ENCODE results near the gene CCDC171.
"Not testable (repeated sequence)": the region's sequence is repeated elsewhere in the genome, so short reads cannot be mapped to it uniquely, and the experiment has no call there.

The CCDC171 gene

DNA sequence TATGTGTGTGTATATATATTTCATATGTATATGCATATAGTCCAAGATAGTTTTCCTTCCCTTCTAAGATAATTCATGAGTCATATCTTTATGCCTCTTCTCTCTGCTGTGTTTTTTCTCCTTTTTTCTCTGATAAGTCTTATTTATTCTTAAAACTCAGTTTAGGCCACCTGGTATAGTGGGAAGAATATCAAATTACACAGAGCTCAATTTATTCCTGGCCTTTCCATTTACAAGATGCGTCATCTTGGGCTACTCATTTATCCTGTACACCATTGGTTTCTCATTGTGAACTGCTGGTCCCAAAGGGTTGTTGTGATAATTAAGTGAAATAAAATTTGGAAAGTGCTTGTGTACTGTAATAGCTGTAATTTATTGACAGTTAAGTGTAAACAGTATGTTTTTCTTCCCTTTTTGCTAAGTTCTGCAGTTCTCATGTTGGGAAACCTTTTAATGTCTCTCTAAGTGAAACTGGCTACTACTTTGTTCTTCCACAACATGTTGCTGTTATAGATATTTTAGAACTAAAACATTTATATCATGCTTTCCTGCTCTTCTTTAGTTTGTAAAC, 19.4 kb downstream of the CCDC171 start:
- FAIRE-seq (no peak), DNase-seq (ENCODE audit: insufficient read length) (no peak)
- no peak for TF ChIP-seq TAF1 (IDR thresholded peaks at IDR 0.05; ENCODE audit: borderline replicate concordance, low read depth, low read length)
- no peak for TF ChIP-seq POLR2AphosphoS5 (IDR thresholded peaks at IDR 0.05; ENCODE audit: low read depth, low read length)

DNA sequence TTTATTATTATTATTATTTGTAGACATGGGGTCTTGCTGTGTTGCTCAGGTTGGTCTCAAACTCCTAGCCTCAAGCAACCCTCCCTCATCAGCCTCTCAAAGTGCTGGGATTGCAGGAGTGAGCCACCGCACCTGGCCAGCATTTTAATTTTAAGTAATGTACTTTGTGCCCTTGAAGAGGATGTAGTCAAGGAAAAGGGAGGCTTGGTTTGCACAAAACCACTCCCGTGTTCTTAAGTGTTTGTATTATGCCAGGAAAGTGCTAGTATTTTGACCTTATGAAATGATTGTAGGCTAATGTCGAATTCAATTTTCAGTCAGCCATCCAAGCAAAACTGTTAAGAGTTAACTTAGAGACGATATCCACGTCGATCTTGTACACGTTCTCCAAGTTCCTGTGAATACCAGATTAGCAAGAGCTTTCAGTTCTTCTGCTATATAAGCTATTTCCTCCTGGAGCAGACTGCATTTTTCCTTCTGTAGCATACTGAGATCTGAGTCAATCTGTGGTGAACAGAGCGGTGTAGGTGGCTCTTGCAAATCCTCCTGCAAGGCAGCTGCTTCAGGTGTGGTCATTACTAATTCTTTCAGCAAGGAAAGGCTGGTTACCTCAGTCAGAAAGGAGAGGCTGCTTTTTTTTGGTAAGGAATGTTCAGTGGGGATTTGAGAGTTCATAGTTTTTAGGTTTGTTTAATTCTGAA, 23.7 kb downstream of the CCDC171 start:
- no peak for TF ChIP-seq POLR2AphosphoS5 (IDR thresholded peaks at IDR 0.05; ENCODE audit: low read depth, low read length)
- TF ChIP-seq POLR2A (IDR thresholded peaks at IDR 0.05; ENCODE audit: low read depth, low read length) = no peak
- no peak for TF ChIP-seq TAF1 (IDR thresholded peaks at IDR 0.05; ENCODE audit: borderline replicate concordance, low read depth, low read length)
- FAIRE-seq = no peak

DNA sequence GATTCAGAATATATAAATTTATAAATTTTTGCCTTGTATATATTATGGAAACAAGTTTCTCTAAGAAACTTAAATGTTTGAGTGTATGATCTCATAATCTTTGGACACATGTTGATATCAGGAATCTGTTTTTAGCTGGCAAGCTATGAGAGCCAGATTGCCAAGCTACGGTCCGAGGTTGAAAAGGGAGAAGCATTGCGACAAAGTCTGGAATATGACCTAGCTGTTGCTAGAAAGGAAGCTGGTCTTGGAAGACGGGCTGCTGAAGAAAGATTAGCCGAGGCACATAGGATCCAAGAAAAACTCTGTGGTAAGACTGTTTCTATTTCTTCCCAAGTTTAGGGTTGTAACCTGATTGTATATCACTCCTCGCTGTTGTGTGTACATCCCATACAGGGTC, 25.9 kb downstream of the CCDC171 start:
- no peak for FAIRE-seq
- TF ChIP-seq TAF1 (IDR thresholded peaks at IDR 0.05; ENCODE audit: borderline replicate concordance, low read depth, low read length) (no peak), POLR2A (IDR thresholded peaks at IDR 0.05; ENCODE audit: low read depth, low read length) (no peak), POLR2AphosphoS5 (IDR thresholded peaks at IDR 0.05; ENCODE audit: low read depth, low read length) (no peak)
- no peak for DNase-seq (ENCODE audit: insufficient read length)

More for the DNA sequence above, 23.7 kb downstream of the CCDC171 start:
- DNase-seq (ENCODE audit: insufficient read length) = no peak

DNA sequence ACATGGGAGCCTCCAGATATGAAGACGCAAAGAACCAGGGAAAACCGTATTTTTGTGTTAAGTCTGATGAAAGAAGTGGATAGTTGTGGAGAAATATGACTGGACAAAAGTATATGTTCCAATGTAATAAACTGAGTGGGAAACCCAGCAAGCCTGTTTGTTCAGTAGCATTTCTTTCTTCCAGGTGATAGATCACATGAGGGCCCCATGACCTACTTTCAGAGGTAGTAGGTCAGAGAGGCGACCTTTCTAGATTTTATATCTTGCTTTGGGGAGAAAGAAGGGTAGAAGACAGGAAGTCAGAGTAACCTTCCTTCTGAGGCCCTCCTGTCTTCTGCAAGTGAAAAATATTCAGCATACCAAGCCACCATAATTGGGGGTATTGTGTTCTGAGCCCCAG, 31.5 kb downstream of the CCDC171 start:
- DNase-seq (ENCODE audit: insufficient read length) (no peak), FAIRE-seq (no peak)
- no peak for TF ChIP-seq POLR2AphosphoS5 (IDR thresholded peaks at IDR 0.05; ENCODE audit: low read depth, low read length)
- no peak for TF ChIP-seq POLR2A (IDR thresholded peaks at IDR 0.05; ENCODE audit: low read depth, low read length)
- no peak for TF ChIP-seq TAF1 (IDR thresholded peaks at IDR 0.05; ENCODE audit: borderline replicate concordance, low read depth, low read length)

DNA sequence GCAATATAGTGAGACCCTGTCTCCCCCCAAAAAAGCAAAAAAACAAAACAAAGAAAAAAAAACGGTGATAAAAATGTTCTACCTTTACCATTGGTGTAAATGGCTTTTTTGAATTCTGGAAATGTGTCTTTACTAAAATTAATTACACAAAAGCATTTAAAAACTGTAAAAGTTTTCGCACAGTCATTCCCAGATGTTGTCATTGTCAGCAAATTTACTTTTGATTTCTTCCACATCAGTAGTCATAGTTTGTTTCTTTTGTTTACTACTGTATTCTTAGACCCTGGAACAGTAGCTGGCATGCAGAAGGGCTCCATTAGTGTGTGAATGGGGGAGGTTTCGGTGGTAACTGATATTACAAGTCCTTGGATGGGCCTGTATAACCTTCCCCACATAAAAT, 39.5 kb downstream of the CCDC171 start:
- TF ChIP-seq TAF1 (IDR thresholded peaks at IDR 0.05; ENCODE audit: borderline replicate concordance, low read depth, low read length) (no peak), POLR2AphosphoS5 (IDR thresholded peaks at IDR 0.05; ENCODE audit: low read depth, low read length) (no peak), POLR2A (IDR thresholded peaks at IDR 0.05; ENCODE audit: low read depth, low read length) (no peak)
- FAIRE-seq = no peak
- no peak for DNase-seq (ENCODE audit: insufficient read length)

DNA sequence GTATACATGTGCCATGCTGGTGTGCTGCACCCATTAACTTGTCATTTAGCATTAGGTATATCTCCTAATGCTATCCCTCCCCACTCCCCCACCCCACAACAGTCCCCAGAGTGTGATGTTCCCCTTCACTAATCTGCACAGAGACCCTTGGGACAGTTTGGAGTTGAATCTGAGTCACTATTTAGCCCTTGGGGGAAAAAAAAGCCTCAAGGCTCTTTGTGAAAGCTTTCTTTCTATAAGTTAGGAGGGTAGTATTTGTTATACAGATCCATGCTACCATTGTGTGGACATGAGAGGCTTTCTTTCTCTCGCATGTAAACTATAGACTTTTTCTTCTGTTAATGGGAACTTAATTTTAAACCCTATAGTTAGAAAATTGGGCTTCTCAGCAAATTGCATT, 40.1 kb downstream of the CCDC171 start:
- FAIRE-seq = not testable (repeated sequence)

DNA sequence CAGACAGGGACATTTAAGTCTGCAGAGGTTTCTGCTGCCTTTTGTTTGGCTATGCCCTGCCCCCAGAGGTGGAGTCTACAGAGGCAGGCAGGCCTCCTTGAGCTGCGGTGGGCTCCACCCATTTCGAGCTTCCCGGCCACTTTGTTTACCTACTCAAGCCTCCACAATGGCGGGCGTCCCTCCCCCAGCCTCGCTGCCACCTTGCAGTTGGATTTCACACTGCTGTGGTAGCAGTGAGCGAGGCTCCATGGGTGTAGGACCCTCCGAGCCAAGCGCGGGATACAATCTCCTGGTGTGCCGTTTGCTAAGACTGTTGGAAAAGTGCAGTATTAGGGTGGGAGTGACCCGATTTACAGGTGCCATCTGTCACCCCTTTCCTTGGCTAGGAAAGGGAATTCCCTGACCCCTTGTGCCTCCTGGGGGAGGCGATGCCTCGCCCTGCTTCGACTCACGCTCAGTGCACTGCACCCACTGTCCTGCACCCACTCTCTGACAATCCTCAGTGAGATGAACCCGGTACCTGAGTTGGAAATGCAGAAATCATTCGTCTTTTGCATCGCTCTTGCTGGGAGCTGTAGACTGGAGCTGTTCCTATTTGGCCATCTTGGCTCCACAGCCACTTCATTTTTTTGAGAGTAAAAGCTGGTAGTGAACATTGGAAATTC, 48.0 kb downstream of the CCDC171 start:
- not testable (repeated sequence) for DNase-seq (ENCODE audit: insufficient read length); FAIRE-seq

More for the DNA sequence above, 40.1 kb downstream of the CCDC171 start:
- DNase-seq (ENCODE audit: insufficient read length) = not testable (repeated sequence)

DNA sequence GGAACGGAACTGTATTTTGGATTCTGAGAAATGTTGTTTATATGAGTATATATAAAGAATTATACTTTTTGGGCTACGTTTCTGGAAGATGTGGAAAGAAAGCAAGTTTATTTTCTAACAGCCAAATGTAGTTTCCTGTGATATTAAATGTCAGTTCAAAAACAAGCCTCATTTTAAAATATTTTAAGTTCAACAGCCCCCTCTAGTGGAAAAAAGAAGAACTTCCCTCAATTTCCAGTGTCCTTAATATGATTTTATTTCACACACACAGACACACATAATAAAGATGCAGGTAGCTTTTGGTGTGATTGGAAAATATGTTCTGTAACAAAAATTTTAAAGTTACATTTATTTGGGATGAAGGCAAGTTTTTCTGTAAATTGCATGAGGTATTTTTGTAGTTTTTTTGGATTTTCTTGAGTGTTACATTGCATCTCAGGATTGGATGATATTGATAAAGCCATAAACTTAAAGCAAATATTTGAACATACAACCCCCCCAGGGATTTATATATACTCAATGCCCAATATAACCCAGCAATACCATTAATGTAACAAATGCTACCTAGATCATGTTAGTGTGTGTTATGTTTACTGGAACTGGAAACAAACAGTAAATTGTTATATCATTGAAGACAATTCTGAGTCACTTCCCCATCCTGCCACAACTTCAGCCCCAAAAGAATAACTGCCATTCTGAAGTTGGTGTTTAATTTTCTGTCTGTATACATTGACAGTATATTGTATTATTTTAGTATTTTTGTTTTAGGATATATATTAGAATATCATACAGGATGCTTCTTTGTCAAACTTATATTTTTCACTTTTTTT, 54.0 kb downstream of the CCDC171 start:
- FAIRE-seq = peak; percentile 73

DNA sequence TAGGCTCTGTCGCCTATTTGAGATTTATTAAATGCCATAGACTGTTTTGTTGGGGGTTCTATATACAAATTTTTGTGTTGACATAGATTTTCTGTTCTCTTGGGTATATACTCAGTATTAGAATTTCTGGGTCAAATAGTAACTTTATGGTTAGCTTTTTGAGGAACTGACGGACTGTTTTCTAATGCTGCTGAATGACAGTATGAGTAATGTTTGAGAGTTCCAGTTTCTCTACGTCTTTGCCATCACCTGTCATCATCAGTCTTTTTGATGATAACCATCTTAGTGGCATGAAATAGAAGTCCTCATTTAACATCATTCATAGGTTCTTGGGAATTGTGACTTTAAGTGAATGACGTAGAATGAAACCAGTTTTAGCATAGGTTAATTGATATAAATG, 60.1 kb downstream of the CCDC171 start:
- FAIRE-seq (no peak), DNase-seq (ENCODE audit: insufficient read length) (no peak)
- TF ChIP-seq POLR2AphosphoS5 (IDR thresholded peaks at IDR 0.05; ENCODE audit: low read depth, low read length) (no peak), POLR2A (IDR thresholded peaks at IDR 0.05; ENCODE audit: low read depth, low read length) (no peak), TAF1 (IDR thresholded peaks at IDR 0.05; ENCODE audit: borderline replicate concordance, low read depth, low read length) (no peak)

More for the DNA sequence above, 54.0 kb downstream of the CCDC171 start:
- TF ChIP-seq POLR2AphosphoS5 (IDR thresholded peaks at IDR 0.05; ENCODE audit: low read depth, low read length) (no peak), POLR2A (IDR thresholded peaks at IDR 0.05; ENCODE audit: low read depth, low read length) (no peak), TAF1 (IDR thresholded peaks at IDR 0.05; ENCODE audit: borderline replicate concordance, low read depth, low read length) (no peak)
- DNase-seq (ENCODE audit: insufficient read length) = no peak

DNA sequence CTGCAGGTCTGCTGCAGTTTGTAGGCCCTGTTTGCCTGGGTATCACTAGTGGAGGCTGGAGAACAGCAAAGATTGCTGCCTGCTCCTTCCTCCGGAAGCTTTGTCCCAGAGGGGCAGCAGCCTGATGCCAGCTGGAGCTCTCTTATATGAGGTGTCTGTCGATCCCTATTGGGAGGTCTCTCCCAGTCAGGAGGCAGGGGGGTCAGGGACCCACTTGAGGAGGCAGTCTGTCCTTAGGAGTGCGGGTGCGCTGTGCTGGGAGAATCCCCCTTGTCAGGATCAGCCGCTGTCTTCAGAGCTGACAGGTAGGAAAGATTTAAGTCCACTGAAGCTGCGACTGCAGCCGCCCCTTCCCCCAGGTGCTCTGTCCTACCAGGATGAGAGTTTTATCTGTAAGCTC, 64.9 kb downstream of the CCDC171 start:
- FAIRE-seq (no peak), DNase-seq (ENCODE audit: insufficient read length) (no peak)
- TF ChIP-seq POLR2AphosphoS5 (IDR thresholded peaks at IDR 0.05; ENCODE audit: low read depth, low read length) = no peak
- TF ChIP-seq POLR2A (IDR thresholded peaks at IDR 0.05; ENCODE audit: low read depth, low read length) = no peak
- TF ChIP-seq TAF1 (IDR thresholded peaks at IDR 0.05; ENCODE audit: borderline replicate concordance, low read depth, low read length) = no peak

DNA sequence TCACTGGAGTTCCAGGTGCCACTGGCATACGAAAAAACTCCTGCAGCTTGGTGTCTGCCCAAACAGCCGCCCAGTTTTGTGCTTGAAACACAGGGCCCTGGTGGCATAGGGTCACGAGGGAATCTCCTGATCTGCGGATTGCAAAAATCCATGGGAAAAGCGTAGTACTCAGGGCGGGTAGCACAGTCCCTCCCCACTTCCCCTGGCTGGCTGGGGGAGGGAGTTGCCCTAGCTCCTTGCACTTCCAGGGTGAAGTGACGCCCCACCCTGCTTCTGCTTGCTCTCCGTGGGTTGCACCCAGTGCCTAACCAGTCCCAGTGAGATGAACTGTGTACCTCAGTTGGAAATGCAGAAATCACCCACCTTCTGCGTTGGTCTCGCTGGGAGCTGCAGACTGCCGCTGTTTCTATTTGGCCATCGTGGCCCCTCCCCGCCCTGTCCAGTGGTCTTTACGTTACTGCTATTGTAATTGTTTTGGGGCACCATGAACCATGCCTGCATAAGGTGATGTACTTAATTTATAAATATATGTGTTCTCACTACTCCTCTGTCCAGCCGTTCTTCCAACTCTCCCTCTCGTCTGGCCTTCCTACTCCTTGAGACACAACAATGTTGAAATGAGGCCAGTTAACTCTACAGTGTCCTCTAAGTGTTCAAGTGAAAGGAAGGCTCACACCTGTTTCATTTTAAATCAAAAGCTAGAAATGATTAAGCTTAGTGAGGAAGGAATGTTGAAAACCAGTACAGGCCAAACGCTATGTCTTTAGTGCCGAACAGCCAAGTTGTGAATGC, 65.9 kb downstream of the CCDC171 start:
- TF ChIP-seq POLR2A (IDR thresholded peaks at IDR 0.05; ENCODE audit: low read depth, low read length) (no peak), POLR2AphosphoS5 (IDR thresholded peaks at IDR 0.05; ENCODE audit: low read depth, low read length) (no peak), TAF1 (IDR thresholded peaks at IDR 0.05; ENCODE audit: borderline replicate concordance, low read depth, low read length) (no peak)
- no peak for DNase-seq (ENCODE audit: insufficient read length)
- no peak for FAIRE-seq
